Stimulated activated CD8-positive, alpha-beta memory T cell treated with anti-CD3 and anti-CD28 coated beads, Interleukin-4, amount 100 ng/mL, for 48 hours (primary cell): Measurements from ENCODE around the gene PPP1R7.

ENCODE experiments used
- DNase-seq: peaks from one replicate; pipeline ENCODE4 v3.0.0-alpha.2; 2020

PPP1R7 gene

DNA sequence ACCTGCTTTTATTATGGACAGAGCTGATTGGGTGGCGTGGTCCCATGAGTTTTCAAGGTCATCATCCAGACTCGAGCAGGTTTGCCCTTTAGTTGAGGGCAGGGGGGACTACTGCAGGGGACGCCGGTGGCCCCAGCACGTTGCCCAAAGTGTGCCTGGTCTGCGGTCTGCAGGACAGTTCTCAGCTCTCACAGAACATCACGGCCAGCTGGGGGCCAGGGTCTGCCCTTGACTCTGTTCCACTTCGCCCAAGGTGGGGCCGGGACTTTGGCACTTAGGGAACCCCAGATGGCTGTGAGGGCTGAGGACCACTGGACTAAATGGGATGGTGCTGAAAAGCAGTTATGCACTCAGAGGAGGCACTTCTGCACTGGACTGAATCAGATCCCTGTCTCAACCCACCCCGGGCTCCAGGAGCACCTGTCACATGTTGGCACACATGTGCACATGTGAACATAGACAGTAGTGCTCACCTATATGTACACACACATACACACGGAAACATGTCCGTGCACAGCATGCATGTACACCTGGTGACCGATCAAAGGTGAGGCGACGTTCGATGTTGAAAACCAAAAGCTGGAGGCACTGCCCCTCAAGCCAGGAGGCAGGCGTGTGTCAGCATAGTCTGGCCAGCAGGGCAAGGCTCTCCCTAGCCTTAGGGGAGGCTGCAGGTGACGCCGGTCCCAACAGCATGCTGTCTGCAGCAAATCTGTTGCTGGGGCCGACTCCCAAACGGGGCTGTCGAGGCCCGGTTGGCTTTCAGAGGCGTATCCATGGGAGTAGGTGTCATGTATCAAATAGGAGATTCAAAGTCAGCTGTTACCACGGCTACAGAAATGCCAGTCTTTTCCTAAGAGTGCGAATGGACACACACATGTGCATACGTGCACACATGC is 48.4 kb downstream of the PPP1R7 start:
- DNase-seq: no peak

DNA sequence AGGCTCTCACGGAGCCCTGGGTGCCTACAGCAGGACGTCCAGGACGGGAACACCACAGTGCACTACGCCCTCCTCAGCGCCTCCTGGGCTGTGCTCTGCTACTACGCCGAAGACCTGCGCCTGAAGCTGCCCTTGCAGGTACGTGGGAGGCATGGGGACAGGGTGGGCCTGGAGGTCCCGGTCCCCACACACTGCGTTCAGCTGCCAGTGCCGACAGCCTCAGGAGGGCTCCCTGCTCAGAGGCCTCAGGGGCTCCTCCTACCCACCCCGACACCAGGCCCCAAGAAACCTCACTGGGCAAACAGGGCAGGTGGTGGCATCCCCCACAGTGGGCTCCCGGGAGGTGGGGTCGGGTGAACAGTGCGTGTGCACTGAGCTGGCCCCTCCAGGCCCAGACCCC is 49.0 kb downstream of the PPP1R7 start:
- DNase-seq: no peak

DNA sequence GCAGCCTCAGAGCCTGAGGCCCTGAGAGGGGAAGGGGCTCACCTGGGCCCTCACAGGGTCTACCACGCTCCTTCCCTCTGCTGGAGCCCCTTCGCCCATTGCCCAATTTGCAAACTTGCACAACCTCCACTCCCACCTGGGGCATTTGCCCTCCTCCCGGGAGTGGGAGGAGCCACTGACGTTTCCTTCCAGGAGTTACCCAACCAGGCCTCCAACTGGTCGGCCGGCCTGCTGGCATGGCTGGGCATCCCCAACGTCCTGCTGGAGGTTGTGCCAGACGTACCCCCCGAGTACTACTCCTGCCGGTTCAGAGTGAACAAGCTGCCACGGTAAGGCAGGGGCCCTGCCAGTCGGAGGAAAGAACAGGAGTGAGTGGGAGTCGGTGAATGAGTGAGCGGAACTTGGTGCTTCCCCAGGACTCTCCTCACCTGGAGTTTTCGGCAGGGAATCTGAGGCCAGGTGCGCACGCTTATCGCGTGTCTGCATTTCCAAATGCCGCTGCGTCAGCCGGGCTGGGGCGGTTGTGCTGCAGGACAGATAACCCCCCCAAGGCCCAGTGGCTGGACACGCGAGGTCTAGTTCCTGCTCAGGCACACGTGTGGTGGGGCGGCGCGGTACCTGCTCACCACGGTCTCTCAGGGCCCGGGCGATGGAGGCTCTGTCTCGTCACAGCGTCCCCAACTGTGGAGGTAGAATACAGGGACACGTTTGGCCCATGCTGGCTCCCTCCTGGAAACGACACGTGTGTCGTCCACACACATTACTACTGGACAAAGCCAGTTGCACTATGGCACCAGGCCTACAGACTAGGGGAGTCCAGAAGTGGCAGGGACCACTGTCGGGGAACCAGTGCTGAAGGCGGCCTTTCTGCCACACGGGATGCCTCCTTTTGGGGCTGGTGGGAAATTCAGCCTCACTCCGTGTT is 49.9 kb downstream of the PPP1R7 start:
- no peak for DNase-seq

DNA sequence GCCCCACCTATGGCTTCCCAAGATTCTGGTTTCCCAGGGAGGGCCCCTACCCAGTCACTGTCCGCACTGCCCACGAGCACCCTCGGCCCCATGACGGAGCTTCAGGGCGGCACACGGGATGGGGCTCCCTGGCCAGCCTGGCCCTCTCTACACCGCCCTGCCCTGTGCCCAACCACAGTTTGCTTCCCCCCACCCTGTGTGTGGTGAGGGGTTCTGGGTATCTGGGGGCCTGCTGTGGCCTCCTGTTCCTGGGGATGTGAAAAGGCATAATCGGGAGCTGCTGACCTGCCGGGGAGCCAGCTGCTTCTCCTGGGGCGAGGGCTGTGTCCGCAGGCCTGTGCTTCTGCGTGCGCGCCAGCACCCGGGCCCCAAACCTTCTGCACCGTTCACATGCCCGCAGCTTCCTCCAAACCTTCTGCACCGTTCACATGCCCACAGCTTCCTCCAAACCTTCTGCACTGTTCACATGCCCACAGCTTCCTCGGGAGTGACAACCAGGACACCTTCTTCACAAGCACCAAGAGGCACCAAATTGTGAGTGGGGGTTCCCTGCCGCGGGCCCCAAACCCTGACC is 50.6 kb downstream of the PPP1R7 start:
- no peak for DNase-seq

DNA sequence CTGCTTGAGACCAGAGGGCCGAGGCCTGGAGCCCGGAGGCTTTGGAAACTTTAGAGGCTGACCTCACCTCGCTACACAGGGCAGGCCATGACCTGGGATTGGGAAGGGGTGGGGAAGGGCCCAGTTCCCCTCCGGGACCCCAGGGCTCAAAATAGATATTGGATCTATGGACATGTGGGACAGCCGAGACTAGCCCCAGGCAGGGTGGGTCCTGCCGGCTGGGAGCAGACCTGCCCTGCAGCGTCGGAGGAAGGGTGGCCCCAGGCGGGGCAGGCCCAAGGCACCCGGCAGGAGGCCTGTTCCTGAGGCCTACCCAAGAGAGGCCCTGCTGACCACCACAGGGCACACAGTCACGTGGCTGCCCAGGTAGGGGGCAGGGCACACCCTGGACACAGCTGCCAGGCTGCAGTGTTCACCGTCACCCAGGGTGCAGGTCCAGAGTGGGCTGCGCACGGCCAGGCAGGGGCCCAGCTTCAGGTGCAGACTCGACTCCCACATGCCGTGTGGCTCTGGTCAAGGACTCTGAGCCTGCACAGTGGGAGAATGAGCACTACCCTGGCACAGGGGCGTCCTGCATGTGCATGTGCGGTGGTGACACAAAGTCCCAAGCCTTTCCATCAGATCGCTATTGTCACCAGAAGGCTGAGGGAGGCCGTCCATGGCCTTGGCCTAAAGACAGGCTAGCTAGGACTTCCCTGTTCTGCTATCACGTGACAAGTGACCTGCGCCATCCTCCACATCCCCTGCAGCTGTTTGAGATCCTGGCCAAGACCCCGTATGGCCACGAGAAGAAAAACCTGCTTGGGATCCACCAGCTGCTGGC is 51.4 kb downstream of the PPP1R7 start:
- DNase-seq: no peak

DNA sequence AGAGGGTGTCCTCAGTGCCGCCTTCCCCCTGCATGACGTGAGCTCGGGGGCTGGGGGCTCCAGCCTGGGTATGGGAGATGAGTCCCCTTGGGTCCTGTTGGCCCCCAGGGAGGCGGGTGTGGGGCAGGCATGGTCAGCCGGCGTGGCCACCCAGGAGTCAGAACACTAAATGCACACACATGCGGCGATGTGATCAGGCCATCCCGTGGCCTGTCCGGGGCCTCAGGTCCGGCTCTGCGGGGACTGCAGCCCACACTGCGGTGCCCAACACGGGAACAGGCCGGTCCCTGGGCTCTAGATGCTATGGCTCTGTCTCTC is 52.0 kb downstream of the PPP1R7 start:
- no peak for DNase-seq

DNA sequence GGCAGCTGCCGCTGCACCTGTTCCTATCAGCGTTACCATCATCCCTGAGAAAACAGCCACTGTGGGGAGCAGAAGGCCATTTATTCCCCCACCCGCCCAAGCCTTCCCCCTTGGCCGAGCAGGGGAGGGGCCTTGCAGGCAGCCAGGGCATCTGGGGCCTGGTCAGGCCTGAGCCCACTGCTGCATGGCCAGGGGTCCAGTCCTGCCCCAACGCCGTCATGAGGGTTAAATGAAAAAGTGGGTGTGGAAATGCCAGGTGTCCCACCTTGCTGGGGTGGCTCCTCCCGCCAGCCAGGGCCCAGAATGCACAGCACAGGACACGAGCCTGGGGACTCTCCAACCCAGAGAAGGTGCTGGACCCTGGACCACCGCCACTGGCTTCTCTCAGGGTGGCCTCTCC is 52.4 kb downstream of the PPP1R7 start:
- DNase-seq: no peak

DNA sequence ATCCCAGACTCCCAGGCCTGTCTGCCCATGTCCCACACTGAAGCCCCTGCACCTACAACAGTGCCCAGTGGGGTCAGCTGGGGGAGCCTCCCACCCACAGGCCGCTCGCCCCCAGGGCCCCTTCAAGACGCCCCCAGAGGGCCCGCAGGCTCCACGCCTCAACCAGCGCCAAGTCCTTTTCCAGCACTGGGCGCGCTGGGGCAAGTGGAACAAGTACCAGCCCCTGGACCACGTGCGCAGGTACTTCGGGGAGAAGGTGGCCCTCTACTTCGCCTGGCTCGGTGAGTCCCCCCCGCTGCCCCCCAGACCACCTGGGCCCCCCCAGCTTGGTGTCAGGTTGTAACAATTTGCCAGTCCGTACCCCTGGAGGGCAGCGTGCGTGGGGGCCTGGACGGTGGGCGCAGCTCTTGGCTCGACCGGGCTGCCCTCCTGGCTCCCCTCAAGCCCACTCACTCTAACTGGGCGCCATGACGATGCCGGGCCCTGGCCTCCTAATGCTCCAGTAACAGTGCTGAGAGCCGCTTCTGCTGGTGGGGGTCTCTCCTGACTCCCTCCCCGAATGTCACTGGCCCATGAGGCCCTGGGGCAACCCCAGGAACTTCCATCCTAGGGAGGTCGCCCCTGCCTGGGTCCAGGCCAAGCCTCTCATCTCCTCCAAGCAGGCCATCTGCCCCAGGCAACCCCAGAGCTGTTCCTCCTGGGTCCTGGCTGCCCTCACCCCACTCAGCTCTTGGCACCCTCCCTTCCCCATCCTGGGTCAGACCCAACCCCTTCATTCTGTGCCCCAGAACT is 53.1 kb downstream of the PPP1R7 start:
- no peak for DNase-seq

DNA sequence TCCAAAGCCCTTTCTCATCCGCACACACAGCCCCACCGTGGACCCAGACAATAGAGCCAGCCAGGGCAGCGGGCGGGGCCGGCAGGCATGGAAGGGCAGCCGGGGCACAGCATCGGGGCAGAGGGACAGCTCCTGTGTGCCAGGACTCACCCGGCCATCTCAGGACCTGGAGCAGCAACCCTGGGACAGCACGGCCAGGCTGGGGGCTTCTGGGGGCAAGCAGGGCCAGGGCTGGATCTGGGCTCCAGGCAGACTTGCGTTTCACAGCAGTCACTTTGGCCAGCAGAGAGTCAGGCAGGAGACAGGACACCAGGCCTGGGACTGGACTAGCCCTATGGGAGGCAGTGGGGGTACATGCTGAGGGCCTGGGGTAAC is 53.7 kb downstream of the PPP1R7 start:
- no peak for DNase-seq

DNA sequence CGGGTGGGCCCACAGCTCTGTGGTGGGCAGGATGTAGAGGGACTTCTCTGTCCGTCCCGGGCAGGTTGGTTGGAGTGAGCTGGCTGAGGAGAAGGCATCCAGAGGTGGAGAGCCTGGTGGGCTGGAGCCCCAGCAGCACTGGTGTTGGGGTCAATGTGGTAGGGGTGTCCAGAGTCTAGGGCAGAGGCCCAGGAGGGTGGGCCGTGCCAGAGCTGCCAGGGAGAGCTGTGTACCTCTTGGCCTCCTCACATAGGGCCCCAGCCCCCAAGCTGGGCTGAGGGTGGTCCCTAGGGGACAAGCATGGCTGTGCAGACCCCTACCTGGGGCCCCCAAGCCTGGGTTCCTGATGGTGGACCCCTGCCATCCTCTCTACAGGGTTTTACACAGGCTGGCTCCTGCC is 54.2 kb downstream of the PPP1R7 start:
- no peak for DNase-seq

DNA sequence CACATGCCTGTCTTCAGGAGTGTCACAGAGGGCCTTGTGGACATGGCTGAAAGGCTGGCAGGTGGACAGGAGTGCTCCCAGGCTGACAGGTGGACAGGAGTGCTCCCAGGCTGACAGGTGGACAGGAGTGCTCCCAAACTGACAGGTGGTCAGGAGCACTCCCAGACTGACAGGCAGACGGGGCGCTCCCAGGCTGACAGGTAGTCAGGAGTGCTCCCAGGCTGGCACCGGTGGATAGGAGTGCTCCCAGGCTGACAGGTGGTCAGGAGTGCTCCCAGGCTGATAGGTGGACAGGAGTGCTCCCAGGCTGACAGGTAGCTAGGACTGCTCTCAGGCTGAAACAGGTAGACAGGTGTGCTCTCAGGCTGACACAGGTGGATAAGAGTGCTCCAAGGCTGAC is 54.8 kb downstream of the PPP1R7 start:
- no peak for DNase-seq

DNA sequence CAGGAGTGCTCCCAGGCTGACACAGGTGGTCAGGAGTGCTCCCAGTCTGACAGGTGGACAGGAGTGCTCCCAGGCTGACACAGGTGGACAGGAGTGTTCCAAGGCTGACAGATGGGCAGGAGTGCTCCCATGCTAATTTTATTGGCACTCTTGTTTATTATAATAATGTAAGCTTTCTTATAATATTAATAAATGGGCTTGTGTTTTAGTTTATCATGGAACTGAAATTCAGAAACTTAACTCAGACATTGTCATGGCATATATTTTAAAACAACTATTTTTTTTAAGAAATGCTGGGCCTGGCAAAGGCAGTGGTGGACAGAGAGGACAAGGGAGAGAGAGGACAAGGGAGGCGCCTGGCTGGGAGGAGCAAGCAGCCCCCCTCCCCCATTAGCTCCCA is 56.9 kb downstream of the PPP1R7 start:
- no peak for DNase-seq

DNA sequence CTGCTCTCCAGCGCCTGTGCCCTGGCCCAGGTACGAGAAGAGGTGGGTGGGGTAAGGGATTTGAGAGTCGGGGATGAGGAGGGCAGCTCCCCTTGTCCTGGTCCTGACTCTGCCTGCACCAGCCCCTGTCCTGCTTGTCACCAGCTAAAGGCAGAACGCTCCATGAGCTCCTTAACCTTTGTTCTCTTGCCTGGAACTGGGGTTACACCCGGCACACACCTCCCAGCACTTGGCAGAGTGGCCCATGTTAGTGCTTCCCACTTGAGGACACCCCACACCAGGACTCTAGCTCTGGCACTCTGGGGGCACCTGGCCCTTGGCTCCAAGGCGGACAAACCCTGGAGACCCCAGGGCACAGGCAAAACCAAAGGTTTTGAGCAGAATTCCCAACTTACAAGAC is 57.4 kb downstream of the PPP1R7 start:
- no peak for DNase-seq

DNA sequence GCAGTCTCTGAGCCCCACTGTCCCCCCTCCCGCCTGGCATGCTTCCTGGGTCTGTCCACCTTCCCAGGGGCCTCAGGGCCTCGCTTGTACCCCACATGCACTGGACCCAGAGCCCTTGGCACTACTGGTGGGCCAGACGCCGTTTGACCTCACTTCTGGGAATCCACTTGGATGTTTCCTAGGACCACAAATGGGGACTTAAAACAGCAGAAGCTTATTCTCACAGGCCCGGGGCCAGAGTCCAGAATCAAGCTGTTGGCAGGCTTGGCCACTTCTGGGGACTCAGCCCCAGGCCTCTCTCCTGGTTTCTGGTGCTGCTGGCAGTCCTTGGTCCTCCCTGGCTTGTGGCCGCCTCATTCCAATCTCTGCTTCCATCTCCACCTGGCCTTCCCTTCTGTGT is 57.8 kb downstream of the PPP1R7 start:
- DNase-seq: no peak

DNA sequence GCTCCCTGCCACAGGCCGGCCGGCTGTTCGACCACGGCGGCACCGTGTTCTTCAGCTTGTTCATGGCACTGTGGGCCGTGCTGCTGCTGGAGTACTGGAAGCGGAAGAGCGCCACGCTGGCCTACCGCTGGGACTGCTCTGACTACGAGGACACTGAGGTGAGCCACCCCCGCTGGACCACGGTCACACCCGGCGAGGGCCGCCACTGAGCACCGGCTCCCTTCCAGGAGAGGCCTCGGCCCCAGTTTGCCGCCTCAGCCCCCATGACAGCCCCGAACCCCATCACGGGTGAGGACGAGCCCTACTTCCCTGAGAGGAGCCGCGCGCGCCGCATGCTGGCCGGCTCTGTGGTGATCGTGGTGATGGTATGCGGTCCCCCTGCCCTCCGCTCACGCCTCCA is 59.0 kb downstream of the PPP1R7 start:
- DNase-seq: no peak

DNA sequence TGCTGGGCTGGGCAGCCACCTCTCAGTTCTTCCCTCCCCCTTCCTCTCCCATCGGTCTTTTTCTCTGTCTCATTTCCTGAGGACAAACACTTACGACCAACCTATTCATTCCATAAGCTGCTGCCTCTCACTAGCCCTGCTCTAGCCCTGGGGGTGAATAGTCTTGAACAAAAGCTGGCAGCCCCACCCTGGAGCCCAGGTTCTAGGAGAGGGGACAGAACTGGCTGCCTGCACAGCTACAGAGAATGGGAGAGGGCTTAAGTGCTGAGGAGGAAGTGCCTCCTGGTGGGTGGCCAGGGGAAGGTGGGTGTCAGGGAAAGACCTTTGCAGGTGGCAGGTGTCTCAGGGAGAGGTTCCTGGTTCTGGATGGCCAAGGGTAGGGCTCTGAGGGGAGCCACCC is 61.0 kb downstream of the PPP1R7 start:
- no peak for DNase-seq

DNA sequence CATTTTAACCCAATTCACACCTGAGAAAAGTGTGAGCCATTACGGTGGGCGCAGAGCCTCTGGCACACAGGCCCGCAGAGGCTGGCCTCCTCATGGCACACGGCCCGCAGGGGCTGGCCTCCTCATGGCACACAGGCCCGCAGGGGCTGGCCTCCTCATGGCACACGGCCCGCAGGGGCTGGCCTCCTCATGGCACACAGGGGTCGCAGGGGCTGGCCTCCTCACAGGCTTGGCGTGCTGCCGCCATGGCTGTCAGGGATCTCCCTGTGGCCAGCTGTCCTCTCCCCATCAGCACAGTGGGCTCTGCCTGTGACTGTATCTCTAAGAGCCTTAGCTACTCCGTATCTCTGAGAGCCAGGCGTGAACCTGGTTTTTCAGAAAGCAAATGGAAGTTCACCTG is 62.8 kb downstream of the PPP1R7 start:
- no peak for DNase-seq

DNA sequence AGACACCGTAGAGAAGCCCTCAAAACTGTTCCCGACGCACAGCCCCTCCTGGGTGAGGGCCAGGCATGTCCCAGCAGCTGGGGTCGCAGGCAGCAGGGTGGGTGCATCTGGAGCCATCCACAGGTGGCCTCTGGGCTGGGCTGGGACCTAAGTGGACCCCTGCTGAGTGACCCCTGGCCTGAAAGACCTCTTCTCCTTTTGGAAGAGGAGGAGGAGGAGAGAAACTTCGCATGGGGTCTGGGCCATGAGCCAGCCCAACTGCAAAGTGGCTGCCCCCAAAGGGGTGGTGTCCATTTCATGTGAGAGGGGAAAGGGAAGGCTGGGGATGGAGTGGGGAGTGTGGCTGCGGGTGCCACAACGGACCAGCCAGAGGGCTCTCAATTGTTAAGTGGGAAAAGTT is 63.3 kb downstream of the PPP1R7 start:
- no peak for DNase-seq

DNA sequence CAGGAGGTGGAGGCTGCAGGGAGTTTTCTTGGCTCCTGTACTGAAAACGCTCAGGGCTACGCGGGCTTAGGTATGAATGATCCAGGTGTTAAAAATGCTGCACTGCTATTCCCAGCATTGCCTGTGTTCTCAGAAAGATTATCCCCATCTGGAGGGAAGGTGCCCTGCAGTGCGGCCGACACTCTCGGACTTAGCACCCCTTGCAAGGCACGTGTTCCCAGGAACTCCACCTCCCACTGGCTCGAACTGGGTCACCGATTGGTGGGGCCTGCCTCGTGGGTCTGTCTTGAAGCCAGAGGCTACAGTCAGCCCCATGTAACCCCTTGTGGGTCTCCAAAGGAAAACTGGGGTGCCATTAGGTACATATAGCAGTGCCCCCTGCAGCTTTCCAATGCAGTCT is 63.9 kb downstream of the PPP1R7 start:
- no peak for DNase-seq

DNA sequence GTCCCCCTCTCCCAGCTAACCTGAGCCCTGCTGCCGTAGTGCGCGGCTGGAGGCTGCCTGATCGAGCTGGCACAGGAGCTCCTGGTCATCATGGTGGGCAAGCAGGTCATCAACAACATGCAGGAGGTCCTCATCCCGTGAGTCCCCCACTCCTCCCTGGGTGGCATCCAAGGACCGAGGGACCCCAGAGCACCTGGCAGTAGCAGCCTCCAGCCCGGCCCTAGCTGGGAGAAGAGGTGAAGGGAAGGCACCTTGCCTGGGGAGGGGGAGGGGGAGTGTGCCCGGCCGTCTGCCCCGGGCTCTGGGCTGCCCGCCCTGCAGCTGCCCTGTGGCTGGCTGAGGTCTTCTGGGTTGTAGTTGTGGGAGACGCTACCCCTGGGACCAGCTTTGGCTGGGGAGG is 64.5 kb downstream of the PPP1R7 start:
- no peak for DNase-seq

DNA sequence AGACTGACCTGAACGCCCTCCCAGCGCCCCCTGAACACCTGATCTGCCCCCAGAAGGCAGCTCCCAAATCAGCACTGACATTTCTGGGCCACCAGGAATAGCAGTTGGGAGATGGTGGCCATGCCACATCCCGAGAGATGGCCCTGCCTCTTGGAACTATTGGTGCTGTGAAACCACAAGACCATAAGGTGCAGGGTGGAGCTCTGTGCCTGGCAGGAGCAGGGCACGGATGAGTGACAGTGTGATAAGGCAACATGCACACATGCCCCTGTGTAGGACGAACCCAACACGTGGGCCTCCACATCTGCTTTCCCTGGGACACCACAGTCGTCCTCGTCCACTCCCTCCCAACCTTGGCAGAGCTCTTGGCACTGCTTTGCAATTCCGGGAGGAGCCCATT is 65.2 kb downstream of the PPP1R7 start:
- no peak for DNase-seq

DNA sequence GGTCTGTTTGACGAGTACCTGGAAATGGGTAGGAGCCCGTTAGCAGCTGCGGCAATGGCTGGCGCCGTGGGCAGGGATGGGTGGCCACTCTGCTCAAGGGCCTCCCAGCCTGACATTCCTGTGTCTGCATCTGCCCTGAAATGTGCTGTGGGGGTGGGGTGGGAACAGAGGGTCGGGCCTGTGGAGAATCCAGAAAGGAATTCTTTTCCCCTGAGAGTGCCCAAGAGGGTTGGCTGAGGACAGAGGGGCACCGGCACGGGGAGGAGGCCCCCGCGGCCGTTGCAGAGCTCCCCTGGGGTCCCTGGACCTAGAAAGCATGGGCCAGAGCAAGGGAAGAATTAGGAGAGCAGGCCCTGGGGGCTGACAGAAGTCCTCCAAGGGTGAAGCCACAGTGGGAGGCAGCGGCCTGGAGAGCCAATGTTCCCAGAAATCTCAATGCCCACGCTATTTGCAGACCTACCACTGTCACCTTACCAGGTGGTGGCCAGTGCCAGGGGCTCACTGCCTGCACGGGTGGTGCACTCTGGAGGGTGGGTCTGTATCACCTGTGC is 66.0 kb downstream of the PPP1R7 start:
- DNase-seq: no peak
